Upper lobe of left lung (tissue), 6 donors: ENCODE results near the gene SPRYD7. TPM values are rescaled to one million over a fixed set of nuclear protein-coding genes. Genes with fewer than 3 reads are reported as not detected.

Experiments
- ATAC-seq, 2 donors: fragments of 200-7000 bp; cut with Tn5 transposase; one replicate each; pipeline ENCODE4 v1.9.1; 2022; ENCODE audit warnings: mild to moderate bottlenecking in 2 of 2, moderate library complexity in 2 of 2; ENCODE audit not compliant: low FRiP score in 2 of 2
- DNase-seq, 2 donors: peaks; one replicate each; pipeline ENCODE4 v3.0.0-alpha.2; 2019 to 2020
- H3K27ac ChIP-seq, 4 donors: fragments of 200-600 bp; sonication (generic); one replicate each; pipeline ENCODE4 v1.5.1; 2016 to 2019
- H3K27me3 ChIP-seq, 4 donors: fragments of 200-600 bp; sonication (generic); one replicate each; pipeline ENCODE4 v1.5.1; 2017 to 2019
- H3K36me3 ChIP-seq, 4 donors: fragments of 200-600 bp; sonication (generic); one replicate each; pipeline ENCODE4 v1.5.1; 2016 to 2019
- H3K4me1 ChIP-seq, 4 donors: fragments of 200-600 bp; sonication (generic); one replicate each; pipeline ENCODE4 v1.5.1; 2018 to 2019
- H3K4me3 ChIP-seq, 4 donors: fragments of 200-600 bp; sonication (generic); one replicate each; pipeline ENCODE4 v1.5.1; 2017 to 2019; ENCODE audit warnings: mild to moderate bottlenecking in 2 of 4, moderate library complexity in 1 of 4
- H3K9me3 ChIP-seq, 4 donors: fragments of 200-600 bp; sonication (generic); one replicate each; pipeline ENCODE4 v1.5.1; 2018 to 2019
- CTCF ChIP-seq, 6 experiments: fragments of 450-650 bp in 4 of 6; fragments of 200-600 bp in 2 of 6; sonication (generic) in 2 of 6; IDR thresholded peaks; one replicate each; pipeline ENCODE4 v1.5.1; 2016 to 2019; ENCODE audit warnings: antibody characterized with exemption in 6 of 6
- EP300 ChIP-seq, 4 donors: sonication (generic); formaldehyde crosslinking; IDR thresholded peaks; one replicate each; pipeline ENCODE4 v1.5.1; 2017; ENCODE audit warnings: antibody characterized with exemption in 4 of 4, control low read depth in 2 of 4
- POLR2A ChIP-seq, 4 donors: fragments of 450-650 bp; IDR thresholded peaks; one replicate each; pipeline ENCODE4 v1.5.1; 2016 to 2017; ENCODE audit warnings: antibody characterized with exemption in 4 of 4, mild to moderate bottlenecking in 2 of 4
- POLR2AphosphoS5 ChIP-seq, 2 donors: sonication (generic); formaldehyde crosslinking; IDR thresholded peaks; one replicate each; pipeline ENCODE4 v1.5.1; 2017; ENCODE audit warnings: antibody characterized with exemption in 2 of 2
- WGBS, 2 donors: methylation state at CpG; one replicate each; pipeline ENCODE4 v1.1.5; 2017 to 2018; 5-methylcytosine and 5-hydroxymethylcytosine counted together
- total RNA-seq, 6 donors: library from RNA; depleted of rRNA in 4 of 6; stranded (reverse); fragments of >200 nt in 4 of 6; gene quantifications; one replicate each; pipeline versions ENCODE4 v1.1.0 to v1.2.1, GENCODE V29; 2016 to 2021
- donor health status: DM: no; HTN: no; CAD: no; lungs with moderate emphysema.
- donor health status: DM: no; HTN: yes; CAD: no; lungs with severe emphysema.

The SPRYD7 gene
- total RNA-seq, 6 donors from 2014 or later = 9.4 to 29.2 (median 11.5) TPM

DNA sequence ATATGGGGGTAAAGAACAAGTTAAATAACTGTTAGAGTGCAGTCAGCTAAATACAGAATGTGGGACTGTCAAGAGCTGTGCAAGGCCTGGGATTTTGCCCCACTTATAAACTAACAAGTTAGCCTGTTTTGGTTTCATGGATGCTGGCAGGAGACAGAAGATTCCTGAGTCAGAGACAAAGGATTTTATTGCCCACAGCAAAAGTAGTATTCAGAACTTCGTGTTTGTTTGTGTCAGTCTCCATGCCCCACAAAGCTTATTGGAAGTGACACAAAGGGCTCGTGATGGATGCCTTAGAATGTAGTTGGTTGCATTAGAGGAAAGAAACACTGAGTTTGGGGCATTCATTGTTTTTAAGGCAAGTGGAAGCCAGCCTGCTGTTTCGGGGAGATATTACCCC is 22.2 kb upstream of the SPRYD7 start:
- WGBS, 2 donors = 87 to 94% methylated on average over 3 of the region's 3 CpGs
- DNase-seq = no peak
- H3K36me3 ChIP-seq = no peaks in the 10 kb centered on the region
- H3K4me1 ChIP-seq = no peaks in the 10 kb centered on the region
- no peaks in the 10 kb centered on the region for H3K9me3 ChIP-seq
- H3K4me3 ChIP-seq = no peak overlapping the region
- no peak for ATAC-seq
- no peaks in the 10 kb centered on the region for H3K27me3 ChIP-seq
- TF ChIP-seq POLR2AphosphoS5 (IDR thresholded peaks at IDR 0.05) (no peak), EP300 (IDR thresholded peaks at IDR 0.05) (no peak), POLR2A (IDR thresholded peaks at IDR 0.05) (no peak), CTCF (IDR thresholded peaks at IDR 0.05) (no peak)
- H3K27ac ChIP-seq = no peak overlapping the region

GRCh38 chr13:49956131-49956530 is 20.0 kb upstream of the SPRYD7 start:
- DNase-seq (no peak), ATAC-seq (no peak)
- 80 to 87% methylated on average over 3 of the region's 3 CpGs for WGBS, 2 donors
- Histone ChIP-seq H3K4me1 (no peaks in the 10 kb centered on the region), H3K27ac (no peak overlapping the region), H3K9me3 (no peaks in the 10 kb centered on the region), H3K36me3 (no peaks in the 10 kb centered on the region), H3K27me3 (no peaks in the 10 kb centered on the region), H3K4me3 (no peak overlapping the region)
- TF ChIP-seq EP300 (IDR thresholded peaks at IDR 0.05) = no peak
- no peak for TF ChIP-seq CTCF (IDR thresholded peaks at IDR 0.05)
- no peak for TF ChIP-seq POLR2AphosphoS5 (IDR thresholded peaks at IDR 0.05)
- no peak for TF ChIP-seq POLR2A (IDR thresholded peaks at IDR 0.05)

DNA sequence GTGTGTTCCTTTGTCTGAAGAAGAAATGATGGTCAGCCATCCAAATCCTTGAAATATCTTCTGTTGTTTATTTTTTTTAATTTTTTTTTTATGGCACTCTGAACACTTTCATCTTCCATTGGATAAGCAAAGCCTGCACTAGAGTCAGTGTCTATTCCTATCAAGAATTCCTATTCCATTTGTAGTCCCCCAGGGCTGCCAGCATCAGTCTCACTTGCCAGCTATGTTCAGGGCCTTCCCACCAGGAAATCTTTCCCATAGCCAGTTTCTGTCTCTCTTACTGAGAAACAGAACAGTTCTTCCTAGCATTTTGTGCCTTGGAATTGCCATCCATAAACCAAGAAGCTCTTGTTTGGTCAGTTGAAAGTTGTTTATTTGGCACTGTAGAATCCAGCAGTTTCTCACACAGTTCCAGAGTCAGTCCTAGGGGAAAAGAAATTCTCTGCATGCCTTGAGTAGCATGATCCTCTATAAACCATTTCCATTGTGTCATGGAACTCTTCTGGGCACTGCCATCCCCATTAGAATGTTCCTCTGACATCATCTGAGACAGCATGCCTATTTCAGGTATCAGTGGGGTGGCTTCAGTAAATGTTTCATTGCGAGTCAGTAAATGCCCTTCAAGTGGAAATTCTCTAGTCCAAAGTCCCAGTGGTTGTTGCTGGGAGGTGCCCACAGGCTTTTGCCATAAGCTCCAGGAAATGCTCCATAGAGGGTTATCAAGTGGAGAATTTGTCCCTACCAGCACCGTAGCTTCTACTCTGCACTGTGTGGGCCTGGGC is 18.7 kb upstream of the SPRYD7 start:
- 66 to 84% methylated on average over 2 of the region's 2 CpGs for WGBS, 2 donors
- DNase-seq = no peak
- H3K4me1 ChIP-seq = no peaks in the 10 kb centered on the region

DNA sequence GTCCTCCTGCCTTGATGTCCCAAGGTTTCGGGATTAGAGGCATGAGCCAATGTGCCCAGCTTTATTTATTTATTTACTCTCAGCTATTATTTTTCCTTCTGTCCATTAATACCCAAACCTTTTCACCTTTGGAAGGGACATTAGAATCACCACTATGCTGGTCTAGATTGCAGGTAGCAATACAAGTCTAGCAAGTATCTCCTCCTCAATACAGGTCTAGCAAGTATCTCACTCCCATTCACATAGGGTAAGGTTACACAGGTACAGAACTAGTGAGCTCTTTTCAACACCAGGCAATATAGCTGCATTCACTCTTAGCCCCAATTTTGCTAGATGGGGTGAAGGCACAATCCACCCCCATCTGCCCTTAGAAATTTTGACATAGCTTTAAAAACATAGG is 17.4 kb upstream of the SPRYD7 start:
- 98 to 100% methylated on average over 1 of the region's 1 CpG for WGBS, 2 donors

More for the DNA sequence above, 18.7 kb upstream of the SPRYD7 start:
- no peaks in the 10 kb centered on the region for H3K9me3 ChIP-seq
- no peak for TF ChIP-seq POLR2A (IDR thresholded peaks at IDR 0.05)
- no peak for TF ChIP-seq CTCF (IDR thresholded peaks at IDR 0.05)
- no peak for TF ChIP-seq EP300 (IDR thresholded peaks at IDR 0.05)
- TF ChIP-seq POLR2AphosphoS5 (IDR thresholded peaks at IDR 0.05) = no peak
- no peak for ATAC-seq
- H3K27me3 ChIP-seq = no peaks in the 10 kb centered on the region
- no peak overlapping the region for H3K27ac ChIP-seq
- no peaks in the 10 kb centered on the region for H3K36me3 ChIP-seq
- H3K4me3 ChIP-seq = no peak overlapping the region

More for the DNA sequence above, 17.4 kb upstream of the SPRYD7 start:
- Histone ChIP-seq H3K27me3 (no peaks in the 10 kb centered on the region), H3K4me1 (no peaks in the 10 kb centered on the region), H3K9me3 (no peaks in the 10 kb centered on the region), H3K27ac (no peak overlapping the region), H3K36me3 (no peaks in the 10 kb centered on the region), H3K4me3 (no peak overlapping the region)
- no peak for TF ChIP-seq POLR2A (IDR thresholded peaks at IDR 0.05)
- TF ChIP-seq CTCF (IDR thresholded peaks at IDR 0.05) = no peak
- TF ChIP-seq EP300 (IDR thresholded peaks at IDR 0.05) = no peak
- no peak for TF ChIP-seq POLR2AphosphoS5 (IDR thresholded peaks at IDR 0.05)
- ATAC-seq = no peak
- DNase-seq = no peak
